Posterior cingulate gyrus (tissue), 11 donors: ENCODE measurements around the gene RTN4R.

ENCODE experiments used
- DNase-seq, 10 donors: peaks; one replicate each; pipeline versions ENCODE4 v3.0.0 to v3.0.0-alpha.2; 2020 to 2021; ENCODE audit warnings: mixed read lengths in 3 of 10
- intact Hi-C: fragments of 100-400 bp; cut with DNase I; formaldehyde crosslinking; loops from one replicate; pipeline ENCODE4 v1.15.1; 2023

Gene RTN4R

DNA sequence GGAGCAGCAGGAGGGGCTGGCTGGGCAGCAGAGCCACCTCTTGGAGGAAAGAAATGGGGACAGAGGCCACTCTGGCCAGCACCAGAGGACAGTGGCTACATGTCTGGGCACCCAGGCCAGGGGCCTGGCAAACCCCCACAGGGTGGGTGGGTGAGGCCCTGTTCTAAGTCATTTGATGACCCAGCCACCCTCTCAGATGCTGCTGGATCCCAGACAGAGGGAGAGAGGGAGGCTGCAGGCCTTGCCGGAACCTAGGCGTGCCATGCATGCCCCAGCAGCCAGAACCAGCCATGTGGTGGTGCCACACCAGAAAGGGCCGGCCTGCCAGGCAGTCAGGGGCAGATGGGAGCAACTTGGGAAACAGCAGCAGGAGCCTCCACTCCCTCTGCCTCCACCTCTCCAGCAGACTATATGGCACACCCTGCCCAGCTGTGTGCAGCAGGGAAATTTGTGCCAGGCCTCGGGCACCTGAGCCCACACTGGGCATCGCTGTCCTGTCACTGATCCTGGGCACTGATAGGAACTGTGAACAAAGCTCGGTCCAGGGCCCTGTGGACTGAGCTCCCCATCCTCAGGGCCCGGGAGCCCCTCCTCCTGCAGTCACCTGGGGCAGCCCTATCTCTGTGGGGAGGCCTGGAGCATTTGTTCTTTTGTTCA is 45.2 kb downstream of the RTN4R start:
- no peak for DNase-seq
- intact Hi-C loops: no loop called here

- no peak for DNase-seq
- intact Hi-C loops: no loop called here
These were observed 46.4 kb downstream of the RTN4R start for GRCh38 chr22:20221421-20222340.

GRCh38 chr22:20220629-20221026 is 47.5 kb downstream of the RTN4R start:
- intact Hi-C loops: no loop called here
- no peak for DNase-seq

DNA sequence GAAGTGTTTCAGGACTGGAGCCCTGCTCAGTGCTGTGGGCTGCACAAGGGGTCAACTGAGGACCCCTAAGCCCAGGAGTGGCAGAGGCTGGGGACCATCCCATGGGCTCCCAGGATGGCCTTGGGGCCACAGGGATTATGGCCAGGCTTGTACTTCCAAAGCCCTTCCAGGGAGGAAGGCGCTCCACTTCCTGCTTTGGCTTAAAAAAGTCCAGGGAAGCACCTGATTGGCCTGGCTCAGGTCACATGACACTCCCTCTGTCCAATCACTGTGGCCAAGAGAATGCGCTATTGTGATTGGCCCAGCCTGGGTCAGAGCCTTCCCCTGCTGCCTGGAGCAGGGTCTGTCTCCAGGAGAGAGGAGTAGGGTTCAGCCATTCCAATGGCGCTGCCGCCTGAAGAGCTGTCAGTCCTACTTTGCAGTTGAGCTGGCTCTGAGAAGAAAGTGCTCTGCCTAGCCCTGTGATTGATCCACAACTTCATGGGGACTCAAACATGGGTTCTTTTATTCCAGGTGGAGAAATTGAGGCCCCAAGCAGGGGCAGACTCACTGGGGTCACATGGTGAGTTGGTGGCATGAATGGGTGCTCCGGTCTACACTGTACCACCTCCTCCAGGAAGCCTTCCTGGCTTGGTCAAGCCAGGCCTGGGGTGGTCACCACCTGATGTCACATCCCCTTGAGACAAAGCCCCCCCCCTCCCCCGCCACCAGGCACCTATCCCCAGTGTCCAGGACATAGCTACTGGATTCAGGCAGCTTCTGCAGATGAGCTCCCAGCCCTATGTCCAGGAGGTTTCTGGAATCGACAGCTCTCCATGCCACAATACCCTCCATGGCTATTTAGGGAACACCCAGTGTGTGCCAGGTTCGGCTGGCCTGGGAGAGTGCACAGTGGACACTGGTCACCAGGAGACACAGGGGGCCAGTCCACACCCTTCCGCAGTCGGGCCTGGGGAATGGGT is 48.2 kb downstream of the RTN4R start:
- intact Hi-C loops: no loop called here
- DNase-seq: no peak

DNA sequence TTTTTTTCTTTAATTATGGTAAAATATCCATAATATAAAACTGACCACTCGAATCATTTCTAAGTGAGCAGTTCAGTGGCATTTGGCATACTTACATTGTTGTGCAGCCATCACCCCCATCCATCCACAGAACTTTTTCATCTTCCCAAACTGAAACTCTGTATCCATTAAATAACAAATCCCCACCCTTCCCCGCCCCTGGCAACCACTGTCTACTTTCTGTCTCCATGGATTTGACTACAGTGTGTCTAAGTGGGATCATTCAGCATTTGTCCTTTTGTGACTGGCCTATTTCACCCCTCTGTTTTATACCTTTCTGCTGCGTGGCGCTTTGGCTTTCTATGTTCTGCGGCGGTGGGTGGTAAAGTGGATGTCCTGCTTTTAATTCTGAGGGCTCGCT is 49.1 kb downstream of the RTN4R start:
- intact Hi-C loops: no loop called here
- no peak for DNase-seq

DNA sequence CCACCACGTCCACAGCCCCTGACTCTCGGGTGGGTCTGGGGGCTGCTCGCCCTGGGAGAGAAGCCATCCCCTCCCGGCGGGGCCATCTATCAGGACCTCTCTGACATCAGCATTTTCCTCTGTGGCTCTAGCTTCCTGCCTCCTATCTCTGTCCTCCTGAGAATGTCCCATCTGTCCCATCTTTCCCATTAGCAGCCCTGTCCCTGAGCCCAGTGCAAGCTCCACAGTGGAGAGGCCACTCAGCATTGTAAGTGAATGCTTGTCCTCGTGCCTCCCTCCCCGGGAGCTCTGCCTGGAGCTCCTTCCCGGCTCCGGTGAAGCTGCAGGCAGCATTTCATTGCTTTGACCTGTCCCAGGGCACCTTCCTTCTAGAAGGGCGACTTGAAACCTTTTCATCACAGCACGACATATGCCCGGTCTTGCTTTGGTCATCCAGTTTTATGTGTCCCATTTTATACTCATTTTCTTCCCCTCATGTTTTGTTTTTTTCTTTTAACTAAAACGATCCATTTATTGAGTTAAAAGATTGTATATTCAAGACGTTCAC is 49.7 kb downstream of the RTN4R start:
- DNase-seq: no peak
- intact Hi-C loops: no loop called here

DNA sequence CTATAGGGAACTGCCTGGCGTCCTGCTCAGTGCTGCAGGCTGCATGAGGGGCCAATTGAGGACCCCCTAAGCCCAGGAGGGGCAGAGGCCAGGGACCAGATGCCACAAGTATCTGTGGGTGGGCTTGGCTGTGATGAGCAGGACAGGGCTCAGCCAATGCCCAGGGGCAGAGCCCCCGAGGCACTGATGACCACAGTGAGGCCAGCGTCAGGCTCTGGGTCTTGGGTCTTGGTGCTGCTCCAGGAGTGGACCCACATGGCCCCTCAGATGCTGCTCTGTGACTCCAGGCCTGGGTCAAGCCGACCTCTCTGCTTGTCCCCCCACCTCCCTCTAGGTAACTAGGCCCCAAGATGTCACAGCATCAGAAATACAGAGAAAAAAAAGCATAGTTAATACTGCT is 50.6 kb downstream of the RTN4R start:
- intact Hi-C loops: no loop called here

GRCh38 chr22:20216863-20217499 is 51.1 kb downstream of the RTN4R start:
- DNase-seq: no peak
- intact Hi-C loops: no loop called here

More for the DNA sequence above, 50.6 kb downstream of the RTN4R start:
- DNase-seq: no peak

DNA sequence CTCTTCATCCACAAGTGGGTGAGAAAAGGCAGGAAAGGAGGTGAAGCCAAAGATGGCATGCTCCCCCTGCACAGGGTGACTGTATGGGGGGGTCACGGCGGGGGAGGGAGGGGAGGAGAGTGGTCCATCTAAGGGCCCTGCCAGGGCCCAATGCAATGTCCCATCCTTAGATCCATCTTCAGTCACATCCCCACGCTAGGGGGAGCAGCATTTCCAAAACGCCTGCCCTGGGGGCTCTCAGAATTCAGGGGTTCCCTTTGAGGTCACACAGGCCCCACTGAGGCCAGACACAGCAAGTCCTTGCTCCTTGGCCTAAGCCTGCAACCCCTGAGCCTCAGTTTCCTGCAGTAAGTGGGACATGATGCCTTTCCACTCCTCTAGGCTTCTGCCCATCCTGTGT is 52.4 kb downstream of the RTN4R start:
- intact Hi-C loops: no loop called here
- DNase-seq: no peak

DNA sequence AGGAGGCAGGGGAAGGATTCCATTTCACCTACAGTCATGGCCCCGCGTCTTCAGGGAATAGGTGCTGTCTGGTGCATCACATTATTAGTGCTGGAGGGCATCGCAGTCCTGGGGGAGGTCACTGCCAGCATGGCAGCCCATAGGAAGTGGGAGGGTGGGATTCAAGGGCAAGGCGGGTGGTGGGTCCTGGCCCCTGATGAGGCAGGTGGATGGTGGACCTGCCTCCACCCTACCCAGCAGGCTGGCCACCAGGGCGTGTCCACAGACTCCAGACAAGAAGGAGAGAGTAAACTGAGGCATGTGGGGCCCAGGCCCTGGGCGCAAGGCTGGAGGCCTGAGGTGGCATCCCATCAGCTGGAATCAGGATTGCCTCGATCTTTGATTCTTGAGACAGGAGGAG is 53.3 kb downstream of the RTN4R start:
- intact Hi-C loops: no loop called here
- DNase-seq: no peak

- DNase-seq: peak in 7 of 10 donors; percentile 50 to 91 (median 63)
- intact Hi-C loops: no loop called here
These were observed 54.0 kb downstream of the RTN4R start for GRCh38 chr22:20213833-20214708.

GRCh38 chr22:20212754-20213699 is 55.1 kb downstream of the RTN4R start:
- intact Hi-C loops: no loop called here
- DNase-seq: peak in 8 of 10 donors; percentile 64 to 95 (median 76)

DNA sequence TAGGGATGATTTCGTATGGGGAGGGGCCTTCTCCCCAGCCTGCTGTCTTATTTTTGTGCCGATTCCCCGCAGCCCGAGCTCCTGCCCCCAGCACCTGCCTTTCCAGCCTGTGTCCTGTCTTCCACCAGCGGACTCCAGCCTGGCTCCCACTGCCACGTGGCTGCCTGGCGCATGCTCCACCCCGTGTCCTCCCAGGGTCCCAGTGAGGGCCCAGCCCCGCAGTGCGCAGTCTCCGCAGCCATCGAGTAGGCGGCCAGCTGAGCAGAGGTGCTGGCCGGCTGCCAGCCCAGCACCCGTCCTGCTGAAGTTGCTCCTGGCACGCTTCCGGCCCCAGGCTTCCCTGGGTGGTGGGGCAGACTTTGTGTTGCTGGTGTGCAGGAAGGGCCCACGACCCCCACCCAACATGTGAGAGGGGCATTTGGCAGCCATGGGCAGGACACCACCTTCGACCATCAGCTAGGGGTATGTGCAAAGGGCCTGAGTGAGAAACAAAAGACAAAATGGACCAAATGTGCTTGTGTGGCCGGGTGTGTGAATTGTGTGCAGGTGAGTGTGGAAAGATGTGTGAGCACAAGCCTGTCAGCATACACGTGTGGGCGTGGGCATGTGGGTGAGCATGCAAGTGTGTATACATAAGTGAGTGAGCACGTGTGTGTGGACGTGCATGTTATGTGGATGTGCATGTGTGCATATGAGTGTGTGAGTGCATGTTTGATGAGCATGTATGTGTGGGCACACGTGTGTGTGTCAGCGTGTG is 55.9 kb downstream of the RTN4R start:
- intact Hi-C loops: no loop called here
- peak in 6 of 10 donors; percentile 20 to 91 (median 39) for DNase-seq

GRCh38 chr22:20211409-20211996 is 56.6 kb downstream of the RTN4R start:
- no peak for DNase-seq
- intact Hi-C loops: no loop called here

DNA sequence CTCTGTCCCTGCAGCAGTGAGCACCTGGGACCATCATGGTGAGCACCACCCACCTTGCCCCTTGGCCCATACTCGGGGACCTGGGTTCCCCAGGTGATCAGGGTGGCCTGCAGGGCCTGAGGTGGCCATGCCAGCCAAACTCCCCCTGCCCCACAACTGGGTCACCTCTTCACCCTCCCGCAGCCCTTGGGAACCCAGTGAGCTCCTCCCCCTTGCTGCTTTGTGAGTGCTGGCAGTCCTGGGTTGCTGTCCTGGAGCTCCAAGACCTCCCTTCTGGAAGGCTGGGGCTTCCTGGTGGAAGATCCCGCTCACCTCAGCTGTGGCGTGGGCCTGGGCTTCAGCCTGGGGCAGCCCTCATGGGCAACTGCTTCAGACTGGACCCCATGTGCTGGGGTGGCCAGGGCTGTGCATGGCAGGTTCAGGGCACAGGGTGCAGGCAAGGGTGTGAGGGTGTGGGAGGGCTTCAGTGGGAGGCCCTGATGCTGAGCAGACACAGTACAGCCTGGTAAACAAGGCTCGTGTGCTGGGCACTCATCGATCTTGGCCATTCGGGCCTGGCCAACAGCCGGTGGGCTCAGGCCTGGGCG is 57.6 kb downstream of the RTN4R start:
- DNase-seq: no peak
- intact Hi-C loops: no loop called here

GRCh38 chr22:20209761-20210250 is 58.3 kb downstream of the RTN4R start:
- intact Hi-C loops: no loop called here
- no peak for DNase-seq
